ENCODE data around the gene BTG4. TPM values are rescaled to one million over a fixed set of nuclear protein-coding genes. Genes with fewer than 3 reads are reported as not detected.

BTG4 gene
- total RNA-seq, 1 donor from 2014 or later, result not detected

- no peak overlapping the region for H3K27ac ChIP-seq
- no peaks in the 10 kb centered on the region for H3K4me1 ChIP-seq
- DNase-seq (ENCODE audit: extremely low spot score in 2 of 2), result no peak
- H3K9me3 ChIP-seq, result no peaks in the 10 kb centered on the region
- no peak overlapping the region for H3K4me3 ChIP-seq
- no peaks in the 10 kb centered on the region for H3K27me3 ChIP-seq
- TF ChIP-seq POLR2A (IDR thresholded peaks at IDR 0.05) (no peak), POLR2AphosphoS5 (IDR thresholded peaks at IDR 0.05; ENCODE audit: insufficient read depth in 1 of 2, low read depth in 1 of 2) (no peak), CTCF (IDR thresholded peaks at IDR 0.05) (no peak)
- H3K36me3 ChIP-seq, result no peaks in the 10 kb centered on the region
- intact Hi-C loops (cut with DNase I), result no loop called here
Observed at GRCh38 chr11:111490496-111490895, 21.7 kb downstream of the BTG4 start.

- Histone ChIP-seq H3K36me3 (no peaks in the 10 kb centered on the region), H3K4me1 (no peaks in the 10 kb centered on the region), H3K27ac (no peak overlapping the region), H3K9me3 (peaks cover 12% of the 10 kb centered on the region), H3K4me3 (no peak overlapping the region), H3K27me3 (no peaks in the 10 kb centered on the region)
- intact Hi-C loops (cut with DNase I), result no loop called here
- TF ChIP-seq POLR2AphosphoS5 (IDR thresholded peaks at IDR 0.05; ENCODE audit: insufficient read depth in 1 of 2, low read depth in 1 of 2) (no peak), POLR2A (IDR thresholded peaks at IDR 0.05) (no peak), CTCF (IDR thresholded peaks at IDR 0.05) (no peak)
- DNase-seq (ENCODE audit: extremely low spot score in 2 of 2), result no peak
Observed at GRCh38 chr11:111483431-111483830, 28.8 kb downstream of the BTG4 start.

GRCh38 chr11:111479666-111480065 is 32.5 kb downstream of the BTG4 start:
- TF ChIP-seq POLR2AphosphoS5 (IDR thresholded peaks at IDR 0.05; ENCODE audit: insufficient read depth in 1 of 2, low read depth in 1 of 2) (no peak), CTCF (IDR thresholded peaks at IDR 0.05) (no peak), POLR2A (IDR thresholded peaks at IDR 0.05) (no peak)
- Histone ChIP-seq H3K27ac (no peak overlapping the region), H3K4me3 (no peak overlapping the region), H3K4me1 (no peaks in the 10 kb centered on the region), H3K9me3 (peaks cover 12% of the 10 kb centered on the region), H3K27me3 (no peaks in the 10 kb centered on the region), H3K36me3 (no peaks in the 10 kb centered on the region)
- intact Hi-C loops (cut with DNase I), result no loop called here
- DNase-seq (ENCODE audit: extremely low spot score in 2 of 2), result no peak

- no peak for TF ChIP-seq POLR2A (IDR thresholded peaks at IDR 0.05)
- H3K27me3 ChIP-seq, result no peaks in the 10 kb centered on the region
- no peaks in the 10 kb centered on the region for H3K36me3 ChIP-seq
- no peak for DNase-seq (ENCODE audit: extremely low spot score in 2 of 2)
- no peak overlapping the region for H3K27ac ChIP-seq
- intact Hi-C loops (cut with DNase I), result no loop called here
- peaks cover 3% of the 10 kb centered on the region for H3K9me3 ChIP-seq
- H3K4me3 ChIP-seq, result no peak overlapping the region
- H3K4me1 ChIP-seq, result no peaks in the 10 kb centered on the region
Observed at GRCh38 chr11:111477898-111478297, 34.3 kb downstream of the BTG4 start.

- Histone ChIP-seq H3K4me1 (no peaks in the 10 kb centered on the region), H3K27ac (no peak overlapping the region), H3K36me3 (no peaks in the 10 kb centered on the region), H3K9me3 (no peaks in the 10 kb centered on the region), H3K27me3 (no peaks in the 10 kb centered on the region), H3K4me3 (no peak overlapping the region)
- DNase-seq (ENCODE audit: extremely low spot score in 2 of 2), result no peak
- intact Hi-C loops (cut with DNase I), result no loop called here
- TF ChIP-seq CTCF (IDR thresholded peaks at IDR 0.05) (no peak), POLR2A (IDR thresholded peaks at IDR 0.05) (no peak), POLR2AphosphoS5 (IDR thresholded peaks at IDR 0.05; ENCODE audit: insufficient read depth in 1 of 2, low read depth in 1 of 2) (no peak)
Observed at GRCh38 chr11:111476956-111477355, 35.2 kb downstream of the BTG4 start.

GRCh38 chr11:111476366-111476765 is 35.8 kb downstream of the BTG4 start:
- DNase-seq (ENCODE audit: extremely low spot score in 2 of 2), result no peak
- TF ChIP-seq CTCF (IDR thresholded peaks at IDR 0.05), result no peak
- no peak for TF ChIP-seq POLR2A (IDR thresholded peaks at IDR 0.05)
- no peak for TF ChIP-seq POLR2AphosphoS5 (IDR thresholded peaks at IDR 0.05; ENCODE audit: insufficient read depth in 1 of 2, low read depth in 1 of 2)
- Histone ChIP-seq H3K4me1 (no peaks in the 10 kb centered on the region), H3K9me3 (no peaks in the 10 kb centered on the region), H3K4me3 (no peak overlapping the region), H3K27me3 (no peaks in the 10 kb centered on the region), H3K27ac (no peak overlapping the region), H3K36me3 (no peaks in the 10 kb centered on the region)
- intact Hi-C loops (cut with DNase I), result no loop called here

Measured in vagina (tissue), 2 donors.